ENCODE results near the gene BCDIN3D.
A peak's percentile ranks its signal among the peaks of the same experiment; 100 is the strongest.
"Not testable (repeated sequence)": the region's sequence is repeated elsewhere in the genome, so short reads cannot be mapped to it uniquely, and the experiment has no call there.

The BCDIN3D gene

GRCh38 chr12:49866859-49867569, 24.1 kb upstream of the BCDIN3D start:
- POLR2A ChIA-PET, result interaction anchor here (0.7 to 2.3 kb wide), 4 partner anchors 14 to 126 kb away, joined by 3 to 11 read pairs (median 4); partner anchors contain the start of genes BCDIN3D and TMBIM6
- CTCF ChIA-PET, result interaction anchor here (0.7 to 3.5 kb wide), 12 partner anchors 12 to 204 kb away, joined by 3 to 25 read pairs (median 4); partner anchors contain the start of genes BCDIN3D and TMBIM6
- DNase-seq (ENCODE audit: extremely low spot score), result peak; percentile 89
- TF ChIP-seq FOXA1 (IDR thresholded peaks at IDR 0.05), result no peak
- no peak for TF ChIP-seq L3MBTL2 (conservative IDR thresholded peaks at IDR 0.05)
- TF ChIP-seq SUZ12 (IDR thresholded peaks at IDR 0.05), result no peak
- TF ChIP-seq CTBP1 (IDR thresholded peaks at IDR 0.05; ENCODE audit: borderline replicate concordance), result no peak
- no peak for TF ChIP-seq NFRKB (IDR thresholded peaks at IDR 0.05)
- no peak for TF ChIP-seq SP1 (IDR thresholded peaks at IDR 0.05)
- TF ChIP-seq FOXK2 (IDR thresholded peaks at IDR 0.05), result no peak
- no peak for TF ChIP-seq BHLHE40 (IDR thresholded peaks at IDR 0.05; ENCODE audit: borderline replicate concordance)
- no peak for TF ChIP-seq HDGF (IDR thresholded peaks at IDR 0.05; ENCODE audit: borderline replicate concordance)
- TF ChIP-seq TARDBP (IDR thresholded peaks at IDR 0.05), result no peak
- no peak for TF ChIP-seq LEF1 (IDR thresholded peaks at IDR 0.05; ENCODE audit: borderline replicate concordance)
- TF ChIP-seq PKNOX1 (IDR thresholded peaks at IDR 0.05), result no peak
- TF ChIP-seq ELF4 (IDR thresholded peaks at IDR 0.05), result no peak

GRCh38 chr12:49865782-49866135, 22.9 kb upstream of the BCDIN3D start:
- TF ChIP-seq FOXK2 (IDR thresholded peaks at IDR 0.05), result no peak
- no peak for TF ChIP-seq FOXM1 (IDR thresholded peaks at IDR 0.05; ENCODE audit: borderline replicate concordance)
- no peak for TF ChIP-seq L3MBTL2 (conservative IDR thresholded peaks at IDR 0.05)
- TF ChIP-seq ZNF384 (IDR thresholded peaks at IDR 0.05), result no peak
- no peak for TF ChIP-seq CTBP1 (IDR thresholded peaks at IDR 0.05; ENCODE audit: borderline replicate concordance)
- TF ChIP-seq PKNOX1 (IDR thresholded peaks at IDR 0.05), result no peak
- no peak for TF ChIP-seq FOXA1 (IDR thresholded peaks at IDR 0.05)
- no peak for TF ChIP-seq SUZ12 (IDR thresholded peaks at IDR 0.05)
- CTCF ChIA-PET, result interaction anchor here (1.2 to 3.5 kb wide), 5 partner anchors 80 to 205 kb away, joined by 3 to 25 read pairs (median 5); no protein-coding TSS in a partner anchor
- no peak for DNase-seq (ENCODE audit: extremely low spot score)
- POLR2A ChIA-PET, result interaction anchor here (1.5 to 2.6 kb wide), 3 partner anchors 23 to 219 kb away, joined by 3 to 10 read pairs (median 5); partner anchors contain the start of genes BCDIN3D, SMARCD1 and TMBIM6

- ChIA-PET CTCF (interaction anchor here (1.0 to 3.5 kb wide), 4 partner anchors 80 to 191 kb away, joined by 5 to 25 read pairs (median 6); partner anchors contain the start of gene TMBIM6), POLR2A (interaction anchor here (1.5 to 2.6 kb wide), 2 partner anchors 22 to 220 kb away, joined by 3 to 10 read pairs; partner anchors contain the start of genes BCDIN3D and SMARCD1)
- TF ChIP-seq SUZ12 (IDR thresholded peaks at IDR 0.05) (no peak), FOXM1 (IDR thresholded peaks at IDR 0.05; ENCODE audit: borderline replicate concordance) (no peak), SP1 (IDR thresholded peaks at IDR 0.05) (no peak), TARDBP (IDR thresholded peaks at IDR 0.05) (no peak), L3MBTL2 (conservative IDR thresholded peaks at IDR 0.05) (no peak), CTBP1 (IDR thresholded peaks at IDR 0.05; ENCODE audit: borderline replicate concordance) (no peak), FOXK2 (IDR thresholded peaks at IDR 0.05) (no peak), ARNT (IDR thresholded peaks at IDR 0.05) (no peak), BHLHE40 (IDR thresholded peaks at IDR 0.05; ENCODE audit: borderline replicate concordance) (no peak), ZNF384 (IDR thresholded peaks at IDR 0.05) (no peak)
- no peak for DNase-seq (ENCODE audit: extremely low spot score)
These were observed 22.3 kb upstream of the BCDIN3D start for GRCh38 chr12:49865109-49865781.

- CTCF ChIA-PET, result interaction anchor here (1.0 to 1.8 kb wide), 3 partner anchors 102 to 192 kb away, joined by 5 to 7 read pairs (median 6); partner anchors contain the start of gene TMBIM6
- POLR2A ChIA-PET, result interaction anchor here (1.5 to 2.6 kb wide), 2 partner anchors 22 to 220 kb away, joined by 3 to 10 read pairs; partner anchors contain the start of genes BCDIN3D and SMARCD1
- DNase-seq (ENCODE audit: extremely low spot score), result no peak
- no peak for TF ChIP-seq SUZ12 (IDR thresholded peaks at IDR 0.05)
- TF ChIP-seq ZNF384 (IDR thresholded peaks at IDR 0.05), result no peak
- TF ChIP-seq FOXK2 (IDR thresholded peaks at IDR 0.05), result no peak
- TF ChIP-seq ARNT (IDR thresholded peaks at IDR 0.05), result no peak
- TF ChIP-seq CTBP1 (IDR thresholded peaks at IDR 0.05; ENCODE audit: borderline replicate concordance), result no peak
- no peak for TF ChIP-seq TARDBP (IDR thresholded peaks at IDR 0.05)
These were observed 21.8 kb upstream of the BCDIN3D start for GRCh38 chr12:49864798-49865090.

GRCh38 chr12:49863946-49864797, 21.3 kb upstream of the BCDIN3D start:
- CTCF ChIA-PET, result interaction anchor here (1.0 to 1.8 kb wide), 3 partner anchors 103 to 192 kb away, joined by 5 to 7 read pairs (median 6); partner anchors contain the start of gene TMBIM6
- TF ChIP-seq PKNOX1 (IDR thresholded peaks at IDR 0.05), result no peak
- no peak for TF ChIP-seq FOXA1 (IDR thresholded peaks at IDR 0.05)
- no peak for TF ChIP-seq ELF4 (IDR thresholded peaks at IDR 0.05)
- no peak for TF ChIP-seq BHLHE40 (IDR thresholded peaks at IDR 0.05; ENCODE audit: borderline replicate concordance)
- no peak for TF ChIP-seq FOXM1 (IDR thresholded peaks at IDR 0.05; ENCODE audit: borderline replicate concordance)
- TF ChIP-seq NFRKB (IDR thresholded peaks at IDR 0.05), result no peak
- TF ChIP-seq L3MBTL2 (conservative IDR thresholded peaks at IDR 0.05), result no peak
- no peak for TF ChIP-seq LEF1 (IDR thresholded peaks at IDR 0.05; ENCODE audit: borderline replicate concordance)
- no peak for TF ChIP-seq ZNF384 (IDR thresholded peaks at IDR 0.05)
- no peak for TF ChIP-seq HDGF (IDR thresholded peaks at IDR 0.05; ENCODE audit: borderline replicate concordance)
- TF ChIP-seq CTBP1 (IDR thresholded peaks at IDR 0.05; ENCODE audit: borderline replicate concordance), result no peak
- TF ChIP-seq SUZ12 (IDR thresholded peaks at IDR 0.05), result no peak
- no peak for TF ChIP-seq TARDBP (IDR thresholded peaks at IDR 0.05)
- no peak for TF ChIP-seq SP1 (IDR thresholded peaks at IDR 0.05)
- POLR2A ChIA-PET, result interaction anchor here (1.5 to 2.6 kb wide), 2 partner anchors 21 to 221 kb away, joined by 3 to 10 read pairs; partner anchors contain the start of genes BCDIN3D and SMARCD1
- no peak for DNase-seq (ENCODE audit: extremely low spot score)

GRCh38 chr12:49860921-49861320, 18.0 kb upstream of the BCDIN3D start:
- DNase-seq (ENCODE audit: extremely low spot score); POLR2A ChIA-PET; CTCF ChIA-PET: not testable (repeated sequence)

- POLR2A ChIA-PET, result interaction anchor here (2.4 kb wide), 1 partner anchor 12 kb away, joined by 7 read pairs; the partner anchor contains the start of gene BCDIN3D
- DNase-seq (ENCODE audit: extremely low spot score); CTCF ChIA-PET: not testable (repeated sequence)
These were observed 13.0 kb upstream of the BCDIN3D start for GRCh38 chr12:49855890-49856289.

Measured in HEK293T (cell line).